G401.6 (cell line): ENCODE data around the gene SOHLH2.

Experiments used
- FAIRE-seq: peaks from 2 replicates; lab custom pipeline; 2012; peaks lifted over from hg19 to GRCh38; lab: Jason Lieb, UNC

SOHLH2 gene

DNA sequence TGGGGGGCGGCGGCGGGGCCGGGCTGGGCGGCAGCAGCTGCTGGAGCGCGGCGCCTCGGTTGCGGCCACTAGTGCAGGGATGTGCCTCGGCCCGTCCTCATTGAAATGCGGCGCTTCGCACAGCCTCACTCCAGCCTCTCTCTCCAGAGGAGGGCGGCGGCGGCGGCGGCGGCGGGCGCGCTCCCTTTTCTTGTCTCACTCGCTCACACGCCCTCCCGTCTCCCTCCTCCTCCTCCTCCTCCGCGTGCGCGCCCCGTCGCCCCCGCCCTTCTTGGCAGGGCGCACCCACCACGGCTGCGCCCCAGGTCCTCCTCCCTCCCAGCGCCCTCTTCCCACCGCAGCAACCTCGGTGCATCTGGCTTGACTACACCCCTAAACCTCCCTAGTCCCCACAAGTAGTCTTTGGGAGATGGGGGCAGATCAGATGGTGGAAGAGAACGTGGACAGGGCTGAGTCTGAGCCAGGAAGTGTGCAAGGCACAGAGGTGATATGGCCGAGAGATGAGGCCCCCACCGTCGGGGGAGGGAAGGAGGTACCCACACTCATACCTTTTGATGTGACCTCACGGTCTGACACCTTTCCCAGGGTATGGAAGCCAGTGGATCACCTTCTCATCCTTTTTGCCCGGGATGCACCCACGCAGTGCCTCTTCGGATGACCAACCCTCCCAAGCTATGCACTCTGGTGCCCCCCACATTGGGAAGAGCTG is 83.0 kb downstream of the SOHLH2 start, which contains the start of gene DCLK1:
DCLK1 (minus strand) TSS at position 161 of the 709 bp plus-strand sequence.
- FAIRE-seq, result no peak

DNA sequence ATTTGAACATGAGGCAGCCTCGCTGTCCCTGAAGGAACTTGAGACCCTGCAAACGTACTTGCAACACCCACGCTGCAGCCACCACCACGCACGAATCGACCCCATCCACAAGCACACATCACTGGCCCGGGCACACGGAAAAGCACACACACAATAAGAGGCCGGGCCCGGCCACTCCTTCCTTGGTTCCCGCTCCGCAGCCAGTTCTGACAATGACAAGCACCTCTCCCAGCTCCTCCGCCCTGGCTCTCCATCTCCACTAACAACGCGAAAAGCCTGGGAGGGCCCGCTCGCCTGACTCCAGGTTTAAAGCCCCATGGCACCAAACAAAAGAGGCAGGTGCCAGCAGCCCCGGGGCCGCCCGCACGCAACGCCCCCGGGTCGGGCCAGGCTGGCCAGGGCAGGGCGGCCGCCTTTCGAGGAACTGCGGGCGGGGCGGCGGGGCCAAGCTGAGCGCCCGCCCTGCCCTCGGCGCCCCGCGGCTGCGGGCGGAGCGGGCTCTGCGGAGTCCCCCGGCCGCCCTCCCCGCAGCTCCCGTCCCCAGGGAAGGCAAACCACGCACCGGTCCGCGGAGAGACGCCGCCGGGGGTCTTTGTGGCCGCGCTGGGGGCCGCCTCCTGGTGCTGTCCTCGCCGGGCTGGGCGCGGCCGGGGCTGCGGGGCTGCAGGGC is 83.7 kb downstream of the SOHLH2 start:
- FAIRE-seq, result no peak

DNA sequence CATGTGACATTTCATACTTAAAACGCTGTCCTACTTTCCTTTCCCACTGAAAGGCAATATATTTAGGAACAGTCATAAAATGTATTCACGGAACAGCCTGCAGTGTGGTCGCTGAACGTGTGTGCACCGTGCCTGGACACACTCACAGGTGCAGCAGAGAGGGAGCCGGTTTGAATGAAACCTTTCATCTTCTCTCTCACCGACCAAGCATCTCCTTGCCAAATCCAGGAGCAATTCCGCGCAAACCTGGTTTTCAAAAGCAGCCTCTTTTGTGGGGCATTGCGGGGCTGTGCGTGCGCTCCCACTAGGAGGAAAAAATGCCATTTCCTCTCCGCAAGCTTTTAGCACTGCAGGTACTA is 84.2 kb downstream of the SOHLH2 start:
- no peak for FAIRE-seq

- no peak for FAIRE-seq
These were observed 84.8 kb downstream of the SOHLH2 start for GRCh38 chr13:36129539-36129938.

DNA sequence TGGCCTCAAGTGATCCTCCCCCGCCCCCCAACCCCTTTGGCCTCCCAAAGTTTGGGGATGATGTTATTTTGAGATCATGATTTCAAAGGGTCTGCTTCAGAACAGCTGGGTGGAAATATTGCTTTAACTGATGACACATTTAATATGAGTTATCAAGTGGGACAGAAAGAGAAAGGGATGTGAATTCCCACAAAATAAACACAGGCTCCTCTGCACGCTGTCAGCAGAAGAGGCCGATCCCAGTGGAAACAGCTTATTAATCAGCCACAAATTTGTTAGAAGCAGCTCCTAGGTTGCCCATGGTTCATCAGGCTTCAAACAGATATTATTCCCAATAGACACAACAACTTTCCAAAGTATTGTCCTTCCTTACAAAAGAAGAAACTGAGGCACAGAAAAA is 87.9 kb downstream of the SOHLH2 start:
- FAIRE-seq, result no peak

GRCh38 chr13:36125841-36126240 is 88.5 kb downstream of the SOHLH2 start:
- no peak for FAIRE-seq

GRCh38 chr13:36124236-36124822 is 90.0 kb downstream of the SOHLH2 start:
- FAIRE-seq, result no peak
